ENCODE measurements around the gene MACROD2.
"Not testable (repeated sequence)": the region's sequence is repeated elsewhere in the genome, so short reads cannot be mapped to it uniquely, and the experiment has no call there.

The MACROD2 gene

DNA sequence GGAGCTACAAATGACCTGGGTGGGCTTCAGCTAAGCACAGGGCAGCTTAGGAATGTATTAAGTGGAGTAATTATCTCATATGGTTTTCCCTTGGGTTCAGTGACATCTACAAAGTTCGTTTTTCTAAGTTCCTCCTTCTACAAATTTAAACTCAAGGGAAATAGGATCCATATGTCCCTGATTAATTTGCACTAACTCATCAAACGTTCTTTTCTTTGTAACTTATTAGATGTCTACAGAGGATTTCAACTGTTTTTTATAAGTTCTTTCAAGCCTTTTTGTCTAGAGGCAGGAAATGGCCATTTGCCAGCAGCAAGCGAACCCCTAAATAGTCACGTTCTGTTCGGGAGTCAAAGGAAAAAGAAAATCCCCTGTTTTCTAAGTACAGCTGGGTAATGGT, 1517.6 kb downstream of the MACROD2 start:
- DNase-seq, result peak; percentile 34

- no peak for DNase-seq
These were observed 1520.4 kb downstream of the MACROD2 start for GRCh38 chr20:15515691-15516090.

DNA sequence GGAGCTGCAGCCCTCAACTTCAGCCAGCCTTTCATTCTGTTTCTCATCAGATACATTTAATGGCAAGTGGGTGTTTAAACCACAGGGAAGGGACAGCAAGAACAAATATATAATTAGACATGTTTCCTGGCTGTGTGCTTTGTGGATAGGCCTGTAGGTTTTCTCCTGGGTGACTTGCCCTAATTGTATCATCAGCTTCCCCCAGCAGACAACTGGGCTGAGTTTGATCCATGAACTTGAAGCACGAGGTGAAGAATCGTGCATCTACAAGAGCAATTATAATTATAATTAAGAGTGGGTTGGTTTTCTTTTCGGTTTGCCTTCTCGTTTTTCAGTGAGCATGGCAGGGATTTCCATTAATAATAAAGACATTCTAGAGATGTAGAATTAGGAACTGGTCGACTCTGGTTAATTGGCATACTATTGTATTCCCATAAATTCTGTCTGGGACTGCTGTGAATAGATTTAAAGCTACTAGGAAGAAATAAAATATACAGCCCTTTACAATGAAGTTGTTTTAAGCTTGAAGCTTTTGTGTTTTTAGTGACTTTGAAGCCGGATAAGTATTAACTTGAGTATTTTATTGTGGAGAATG, 1525.7 kb downstream of the MACROD2 start:
- DNase-seq, result no peak

GRCh38 chr20:15523400-15523799, 1528.1 kb downstream of the MACROD2 start:
- DNase-seq, result peak; percentile 27

DNA sequence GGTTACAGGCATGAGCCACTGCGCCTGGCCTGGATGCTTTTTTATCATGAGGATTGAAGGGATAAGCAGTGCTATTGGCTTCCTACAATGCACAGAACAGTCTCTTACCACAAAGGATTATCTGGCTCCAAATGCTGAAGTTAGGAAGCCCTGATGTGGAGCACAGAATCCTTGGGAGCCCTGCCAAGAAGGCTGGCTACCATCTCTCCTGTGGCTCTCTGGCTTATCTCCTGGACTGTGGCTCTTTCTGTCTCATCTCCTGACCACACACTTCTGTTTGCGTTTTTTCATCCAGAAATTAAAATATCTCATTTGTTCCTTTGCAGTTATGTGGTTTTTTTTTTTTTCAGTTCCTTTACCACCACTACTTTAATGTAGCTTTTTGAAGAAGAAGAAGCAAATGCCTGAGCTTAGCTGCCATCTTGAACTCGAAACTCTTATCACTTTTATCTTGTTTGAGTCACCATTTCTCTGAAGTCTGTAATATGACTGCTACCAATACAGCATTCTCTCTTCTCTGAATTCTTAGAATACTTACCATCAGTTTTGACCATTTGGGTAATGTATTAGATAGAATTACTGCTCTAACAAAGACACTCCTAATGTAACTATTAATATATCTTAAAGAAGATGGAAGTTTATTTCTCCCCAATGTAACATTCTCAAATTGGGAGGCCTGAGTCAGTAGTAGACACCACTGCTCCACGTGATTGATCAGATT, 1533.2 kb downstream of the MACROD2 start:
- DNase-seq, result peak; percentile 27

- no peak for DNase-seq
These were observed 1540.5 kb downstream of the MACROD2 start for GRCh38 chr20:15535863-15536262.

DNA sequence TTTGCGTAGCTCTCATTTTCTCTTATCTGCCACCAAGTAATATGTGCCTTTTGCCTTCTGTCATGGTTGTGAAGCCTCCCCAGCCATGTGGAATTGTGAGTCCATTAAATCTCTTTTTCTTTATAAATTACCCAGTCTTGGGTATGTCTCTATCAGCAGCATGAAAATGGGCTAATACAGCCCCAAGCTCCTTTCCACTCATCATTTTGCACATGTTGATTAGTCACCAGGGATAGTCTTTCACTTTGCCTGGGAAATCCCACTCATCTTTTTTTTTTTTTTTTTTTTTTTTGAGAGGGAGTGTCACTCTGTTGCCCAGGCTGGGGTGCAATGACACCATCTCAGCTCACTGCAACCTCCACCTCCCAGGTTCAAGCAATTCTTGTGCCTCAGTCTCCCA, 1541.9 kb downstream of the MACROD2 start:
- not testable (repeated sequence) for DNase-seq

DNA sequence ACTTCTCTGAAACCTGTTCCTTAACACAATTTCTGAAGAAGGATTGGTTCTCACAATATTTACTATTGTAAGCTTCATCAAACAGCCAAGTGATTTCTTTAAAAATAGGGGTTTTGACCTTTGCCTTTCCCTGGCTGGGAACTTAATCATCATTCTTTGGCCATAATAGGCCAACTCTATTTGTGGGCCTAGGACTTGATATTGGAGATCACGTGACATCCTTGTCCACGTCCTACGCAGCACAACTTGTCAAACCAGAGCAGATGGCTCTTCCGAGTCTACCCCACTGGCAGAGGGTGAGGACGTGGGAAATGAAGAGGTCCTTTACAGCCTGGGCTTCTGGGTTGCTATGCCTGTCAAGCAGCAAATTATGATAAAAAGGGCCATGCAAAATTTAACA, 1547.3 kb downstream of the MACROD2 start:
- DNase-seq, result no peak

- no peak for DNase-seq
These were observed 1549.4 kb downstream of the MACROD2 start for GRCh38 chr20:15544742-15545141.

DNA sequence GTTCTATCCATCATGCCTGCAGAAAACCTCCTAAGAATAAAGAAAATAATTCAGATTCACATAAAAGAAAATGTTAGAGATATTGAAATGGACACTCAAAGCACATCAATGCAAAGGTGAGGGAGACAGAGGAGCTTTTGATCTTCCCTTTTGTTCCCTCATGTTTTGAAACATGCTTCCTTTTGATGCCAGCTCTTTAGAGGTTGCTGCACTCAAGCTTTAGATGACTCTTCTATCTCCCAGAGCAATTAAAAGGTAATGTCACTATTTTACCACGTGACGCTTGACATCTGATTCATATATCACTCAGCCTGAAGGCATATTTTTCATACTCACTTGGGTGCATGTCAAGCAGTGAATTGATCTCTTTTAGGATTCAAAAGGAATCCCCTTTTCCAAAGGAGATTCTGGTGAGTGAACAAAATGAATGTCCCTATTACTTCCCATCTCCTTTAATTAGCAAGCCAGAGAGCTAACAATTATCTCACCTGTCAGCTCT, 1551.3 kb downstream of the MACROD2 start:
- DNase-seq, result no peak

DNA sequence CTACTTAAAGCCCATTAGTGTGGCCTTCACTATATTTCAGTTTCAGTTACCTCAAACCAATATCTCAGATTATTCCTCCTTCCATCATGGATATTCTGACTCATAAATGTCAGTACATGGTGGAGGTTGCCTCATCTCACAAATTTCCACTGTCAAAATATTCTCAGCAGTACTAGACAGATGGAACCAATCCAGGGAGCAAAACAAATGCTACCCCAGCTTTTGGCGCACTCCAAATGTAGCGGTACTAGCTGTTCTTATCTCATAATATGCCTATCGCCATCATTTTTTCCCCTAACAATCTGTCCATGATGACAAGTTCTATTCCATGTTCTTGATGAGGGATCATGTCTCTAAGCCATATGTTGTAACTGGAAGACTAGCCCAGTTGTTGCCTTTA, 1551.8 kb downstream of the MACROD2 start:
- DNase-seq, result no peak

GRCh38 chr20:15550116-15550870, 1555.0 kb downstream of the MACROD2 start:
- no peak for DNase-seq

- peak; percentile 76 for DNase-seq
These were observed 1560.6 kb downstream of the MACROD2 start for GRCh38 chr20:15555913-15556312.

DNA sequence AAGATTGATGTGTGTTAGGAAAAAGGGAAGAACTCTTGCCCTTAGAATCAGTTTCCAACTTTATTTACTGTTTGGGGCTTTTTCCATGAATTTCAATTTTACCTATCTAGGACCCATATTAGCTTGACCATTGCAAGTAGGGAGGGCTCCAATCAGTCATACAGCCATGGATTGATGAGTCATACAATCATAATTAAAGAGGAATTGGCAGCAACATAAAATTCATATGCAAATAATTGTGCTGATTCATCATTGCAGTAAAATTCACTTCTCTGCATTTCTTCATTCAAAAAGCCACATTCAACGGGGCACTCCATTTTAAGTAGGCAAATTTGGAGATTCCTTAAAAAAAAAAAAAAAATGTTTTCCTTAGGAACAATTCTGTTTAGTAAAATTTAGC, 1561.6 kb downstream of the MACROD2 start:
- DNase-seq, result peak; percentile 47

GRCh38 chr20:15561070-15561569, 1565.8 kb downstream of the MACROD2 start:
- no peak for DNase-seq

GRCh38 chr20:15561707-15562404, 1566.5 kb downstream of the MACROD2 start:
- DNase-seq, result no peak

DNA sequence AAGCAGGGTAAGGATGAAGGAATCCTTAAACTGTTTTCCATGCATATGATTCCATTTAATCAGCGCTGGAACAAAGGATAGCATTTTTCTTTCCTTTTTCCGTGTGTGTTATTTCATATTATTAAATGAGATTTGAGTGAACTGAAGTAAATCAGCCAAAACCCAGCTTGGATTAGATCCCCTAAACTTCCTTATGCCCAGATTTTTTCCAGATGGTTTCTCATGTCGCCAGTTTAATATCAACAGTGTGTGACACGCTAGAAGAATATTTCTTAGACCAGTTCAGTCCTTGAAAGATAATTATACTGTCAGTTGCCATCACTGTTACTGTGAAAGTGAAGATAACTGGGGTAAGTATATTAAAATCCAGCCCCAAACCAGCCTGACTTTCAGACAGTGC, 1568.5 kb downstream of the MACROD2 start:
- DNase-seq, result peak; percentile 9

GRCh38 chr20:15564981-15565380, 1569.7 kb downstream of the MACROD2 start:
- DNase-seq, result no peak

DNA sequence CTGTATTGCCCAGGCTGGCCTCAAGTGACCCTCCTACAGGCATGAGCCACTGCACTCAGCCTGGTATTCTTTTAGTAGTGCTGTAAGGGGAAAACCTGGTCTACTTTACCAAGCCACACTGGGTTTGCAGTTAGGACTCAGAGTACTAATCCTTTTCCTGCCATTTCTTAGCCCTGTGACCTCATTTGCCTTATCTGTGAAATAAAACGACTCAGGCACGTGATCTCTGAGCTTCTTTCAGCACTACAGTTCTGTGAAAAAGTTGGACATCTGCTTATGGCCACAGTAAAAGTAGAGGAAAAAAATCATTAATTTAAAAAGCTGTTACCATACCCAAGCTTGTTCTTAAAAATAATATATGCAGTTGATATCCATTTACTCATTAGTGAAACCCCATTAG, 1570.5 kb downstream of the MACROD2 start:
- no peak for DNase-seq

DNA sequence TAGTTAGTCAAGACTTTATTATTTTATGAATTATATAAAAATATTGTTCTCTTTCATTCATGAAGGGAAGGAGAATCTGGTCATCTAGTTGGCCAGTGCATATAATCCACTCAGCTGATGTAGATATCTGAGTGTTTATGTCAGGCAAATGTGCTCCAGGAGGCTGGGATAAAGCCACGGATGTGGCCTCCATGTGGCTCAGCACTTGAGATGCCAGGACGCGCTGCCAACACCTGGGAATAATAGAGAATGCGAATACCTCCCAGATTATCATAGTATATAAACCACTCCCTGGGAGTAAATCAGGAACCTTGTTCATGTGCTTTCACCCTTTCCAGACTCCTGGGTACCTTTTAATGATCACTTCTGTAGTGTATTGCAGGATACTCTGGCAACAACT, 1571.9 kb downstream of the MACROD2 start:
- no peak for DNase-seq

- DNase-seq, result peak; percentile 28
These were observed 1574.8 kb downstream of the MACROD2 start for GRCh38 chr20:15570156-15570555.

- no peak for DNase-seq
These were observed 1575.7 kb downstream of the MACROD2 start for GRCh38 chr20:15571056-15571455.

DNA sequence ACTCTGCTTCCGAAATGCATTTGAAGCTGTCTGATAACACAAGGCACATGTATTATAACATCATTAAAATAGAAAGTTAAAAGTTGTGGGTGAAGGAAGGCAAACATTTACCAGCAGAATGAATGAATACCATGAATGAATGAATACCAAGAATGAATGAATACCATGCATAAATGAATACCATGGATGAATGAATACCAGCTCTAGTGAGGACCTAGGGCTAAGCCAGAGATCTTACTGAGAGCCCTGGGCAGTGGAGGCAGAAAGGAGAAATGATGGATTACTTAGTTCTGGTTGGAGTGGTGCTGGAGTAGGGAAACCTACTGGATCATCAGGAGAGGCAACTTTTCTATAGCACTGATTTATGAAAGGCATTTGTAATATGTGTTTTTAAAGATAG, 1579.9 kb downstream of the MACROD2 start:
- no peak for DNase-seq
